ENCODE measurements around the gene ATP5MG. TPM values are rescaled to one million over a fixed set of nuclear protein-coding genes. Genes with fewer than 3 reads are reported as not detected.

The ATP5MG gene, protein sequence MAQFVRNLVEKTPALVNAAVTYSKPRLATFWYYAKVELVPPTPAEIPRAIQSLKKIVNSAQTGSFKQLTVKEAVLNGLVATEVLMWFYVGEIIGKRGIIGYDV
- total RNA-seq, result 854 TPM
- long read RNA-seq, transcript ATP5MG-201 (3 exons, 1,577 nt), result major isoform, 536 of 551 reads
- long read RNA-seq, transcript ATP5MG-203 (2 exons, 1,582 nt), result minor isoform, 5 of 551 reads
- long read RNA-seq, partial matches to known transcripts, result 0 of 551 reads
- long read RNA-seq, other reads (novel, unspliced or antisense), result 5 of 551 reads

GRCh38 chr11:118401151-118401879 is at the start of gene ATP5MG:
TSS of gene ATP5MG (plus strand) at chr11:118401606. CDS start at chr11:118401666, 60 bp downstream.
- Histone ChIP-seq H3K27ac (replicated peaks) (peak within 1 kb of the TSS; percentile 98), H3K9me3 (replicated peaks) (no peaks in the 10 kb centered on the region), H3K4me3 (peak within 1 kb of the TSS; percentile 92), H3K4me1 (peaks cover 58% of the 10 kb centered on the region), H3K36me3 (peaks cover 22% of the 10 kb centered on the region), H3K27me3 (ENCODE audit: low read depth) (no peaks in the 10 kb centered on the region)
- DNase-seq, result peak; percentile 91
- intact Hi-C loops (cut with micrococcal nuclease), result no loop called here
- TF ChIP-seq CTCF (IDR thresholded peaks at IDR 0.05; ENCODE audit: borderline replicate concordance), result peak; percentile 29

DNA sequence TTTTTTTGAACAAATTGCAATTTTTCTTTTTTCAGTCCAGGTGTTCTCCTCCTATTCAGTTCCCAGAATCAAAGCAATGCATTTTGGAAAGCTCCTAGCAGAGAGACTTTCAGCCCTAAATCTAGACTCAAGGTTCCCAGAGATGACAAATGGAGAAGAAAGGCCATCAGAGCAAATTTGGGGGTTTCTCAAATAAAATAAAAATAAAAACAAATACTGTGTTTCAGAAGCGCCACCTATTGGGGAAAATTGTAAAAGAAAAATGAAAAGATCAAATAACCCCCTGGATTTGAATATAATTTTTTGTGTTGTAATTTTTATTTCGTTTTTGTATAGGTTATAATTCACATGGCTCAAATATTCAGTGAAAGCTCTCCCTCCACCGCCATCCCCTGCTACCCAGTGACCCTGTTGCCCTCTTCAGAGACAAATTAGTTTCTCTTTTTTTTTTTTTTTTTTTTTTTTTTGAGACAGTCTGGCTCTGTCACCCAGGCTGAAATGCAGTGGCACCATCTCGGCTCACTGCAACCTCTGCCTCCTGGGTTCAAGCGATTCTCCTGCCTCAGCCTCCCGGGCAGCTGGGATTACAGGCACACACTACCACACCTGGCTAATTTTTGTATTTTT is 48.2 kb upstream of the ATP5MG start:
- Histone ChIP-seq H3K27me3 (ENCODE audit: low read depth) (peaks cover 28% of the 10 kb centered on the region), H3K27ac (replicated peaks) (no peak overlapping the region), H3K4me1 (no peaks in the 10 kb centered on the region), H3K36me3 (no peaks in the 10 kb centered on the region), H3K4me3 (no peak overlapping the region), H3K9me3 (replicated peaks) (no peaks in the 10 kb centered on the region)
- intact Hi-C loops (cut with micrococcal nuclease), result loop anchor here (10.0 kb wide), 1 partner anchor 158 kb away; no protein-coding TSS in a partner anchor
- no peak for DNase-seq
- TF ChIP-seq CTCF (IDR thresholded peaks at IDR 0.05; ENCODE audit: borderline replicate concordance), result peak; percentile 65

- intact Hi-C loops (cut with micrococcal nuclease), result loop anchor here (10.0 kb wide), 1 partner anchor 163 kb away; no protein-coding TSS in a partner anchor
- TF ChIP-seq CTCF (IDR thresholded peaks at IDR 0.05; ENCODE audit: borderline replicate concordance), result no peak
- Histone ChIP-seq H3K36me3 (no peaks in the 10 kb centered on the region), H3K27me3 (ENCODE audit: low read depth) (no peaks in the 10 kb centered on the region), H3K27ac (replicated peaks) (no peak overlapping the region), H3K9me3 (replicated peaks) (no peaks in the 10 kb centered on the region), H3K4me3 (no peak overlapping the region), H3K4me1 (peaks cover 34% of the 10 kb centered on the region)
- no peak for DNase-seq
These were observed 43.3 kb upstream of the ATP5MG start for GRCh38 chr11:118358071-118358470.

DNA sequence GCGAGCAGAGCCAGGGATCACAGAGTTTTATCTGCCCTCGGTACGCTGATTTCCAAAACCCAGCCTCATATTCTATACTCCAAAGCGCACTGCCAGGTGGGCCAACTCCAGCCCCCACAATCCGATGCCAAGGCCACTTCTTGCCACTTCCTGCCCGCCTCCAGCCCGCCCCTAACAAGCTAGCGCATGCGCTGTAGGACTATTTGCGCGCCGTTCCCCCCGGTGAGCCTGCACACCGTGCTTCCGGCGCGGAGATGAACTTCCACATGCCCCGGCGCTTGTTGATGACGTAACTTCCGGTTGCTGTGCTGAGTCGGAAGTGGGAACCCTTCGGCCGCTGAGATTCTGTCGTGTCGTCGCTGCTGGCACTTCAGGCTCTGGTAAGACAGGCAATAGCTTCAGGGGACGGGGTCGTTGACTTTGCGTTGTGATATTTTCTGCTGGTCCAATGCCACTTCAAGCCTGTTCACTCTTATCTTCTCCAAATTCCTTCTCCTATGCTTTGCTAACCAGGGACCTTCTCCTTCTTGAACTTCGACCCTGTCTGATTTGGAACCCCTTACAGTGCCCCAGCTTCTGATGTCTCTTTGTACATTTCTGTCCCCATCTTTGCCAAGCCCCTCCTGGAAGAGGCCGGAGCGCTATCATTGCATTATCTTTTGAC is 42.0 kb upstream of the ATP5MG start, which contains the start of gene UBE4A:
Gene UBE4A (plus strand): TSS at position 306 of the 664 bp plus-strand sequence. CDS start 5,481 bp downstream, outside the sequence.
- H3K27ac ChIP-seq (replicated peaks), result peak within 1 kb of the TSS; percentile 76
- H3K27me3 ChIP-seq (ENCODE audit: low read depth), result no peaks in the 10 kb centered on the region
- peaks cover 42% of the 10 kb centered on the region for H3K4me1 ChIP-seq
- TF ChIP-seq CTCF (IDR thresholded peaks at IDR 0.05; ENCODE audit: borderline replicate concordance), result no peak
- H3K36me3 ChIP-seq, result peaks cover under 1% of the 10 kb centered on the region
- peak; percentile 96 for DNase-seq
- no peaks in the 10 kb centered on the region for H3K9me3 ChIP-seq (replicated peaks)
- intact Hi-C loops (cut with micrococcal nuclease), result loop anchor here (10.0 kb wide), 1 partner anchor 165 kb away; no protein-coding TSS in a partner anchor
- peak within 1 kb of the TSS; percentile 89 for H3K4me3 ChIP-seq

Measured in left ventricle myocardium inferior (tissue), 1 donor.